NT2/D1 (cell line): ENCODE results near the gene FGD5.

ENCODE experiments used
- YY1 ChIP-seq: IDR thresholded peaks from 2 replicates; pipeline ENCODE4 v1.6.1; 2011; ENCODE audit not compliant: insufficient read length, insufficient read depth
- ZNF274 ChIP-seq: IDR thresholded peaks from 2 replicates; pipeline ENCODE4 v1.6.1; 2011; ENCODE audit warnings: mild to moderate bottlenecking, low read depth, low read length

- no peak for TF ChIP-seq YY1
- TF ChIP-seq ZNF274, result no peak
Observed at GRCh38 chr3:14794435-14794834, 24.3 kb upstream of the FGD5 start.
